ENCODE measurements around the gene SCNM1. TPM values are rescaled to one million over a fixed set of nuclear protein-coding genes. Genes with fewer than 3 reads are reported as not detected.

Gene SCNM1, protein sequence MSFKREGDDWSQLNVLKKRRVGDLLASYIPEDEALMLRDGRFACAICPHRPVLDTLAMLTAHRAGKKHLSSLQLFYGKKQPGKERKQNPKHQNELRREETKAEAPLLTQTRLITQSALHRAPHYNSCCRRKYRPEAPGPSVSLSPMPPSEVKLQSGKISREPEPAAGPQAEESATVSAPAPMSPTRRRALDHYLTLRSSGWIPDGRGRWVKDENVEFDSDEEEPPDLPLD
- 34.9 to 37.1 TPM (median 36.9 TPM) in 3 replicates for total RNA-seq

- peak; percentile 80 to 87 for DNase-seq (ENCODE audit: low spot score in 2 of 2, unreplicated experiment in 2 of 2)
- H3K27ac Mint-ChIP-seq, result peak within 1 kb of the TSS; percentile 98
- no peaks in the 10 kb centered on the region for H3K9me3 Mint-ChIP-seq
- peaks cover 2% of the 10 kb centered on the region for H3K27me3 Mint-ChIP-seq (ENCODE audit: low read depth)
- TF ChIP-seq CTCF (IDR thresholded peaks at IDR 0.05; ENCODE audit: unreplicated experiment), result no peak
- H3K4me3 Mint-ChIP-seq, result peak within 1 kb of the TSS; percentile 98
- peaks cover 22% of the 10 kb centered on the region for H3K4me1 Mint-ChIP-seq
- H3K36me3 Mint-ChIP-seq, result peaks cover 15% of the 10 kb centered on the region
These were observed at the start of gene SCNM1, which contains the start of gene LYSMD1 for GRCh38 chr1:151165738-151166504. TSS of gene SCNM1 (plus strand) at chr1:151166144. CDS start at chr1:151166153, 9 bp downstream. TSS of gene LYSMD1 (minus strand) at chr1:151165902. CDS start at chr1:151165258, 644 bp downstream.

- no peaks in the 10 kb centered on the region for H3K9me3 Mint-ChIP-seq
- H3K4me3 Mint-ChIP-seq, result no peak overlapping the region
These were observed 41.1 kb upstream of the SCNM1 start for GRCh38 chr1:151124763-151125403.

GRCh38 chr1:151128800-151129199 is 37.1 kb upstream of the SCNM1 start:
- peaks cover 21% of the 10 kb centered on the region for H3K27me3 Mint-ChIP-seq (ENCODE audit: low read depth)
- peaks cover 10% of the 10 kb centered on the region for H3K4me1 Mint-ChIP-seq
- H3K4me3 Mint-ChIP-seq, result no peak overlapping the region
- no peak for TF ChIP-seq CTCF (IDR thresholded peaks at IDR 0.05; ENCODE audit: unreplicated experiment)
- no peak overlapping the region for H3K27ac Mint-ChIP-seq
- no peaks in the 10 kb centered on the region for H3K36me3 Mint-ChIP-seq
- DNase-seq (ENCODE audit: low spot score in 2 of 2, unreplicated experiment in 2 of 2), result no peak
- no peaks in the 10 kb centered on the region for H3K9me3 Mint-ChIP-seq

More at GRCh38 chr1:151124763-151125403, 41.1 kb upstream of the SCNM1 start:
- Mint-ChIP-seq H3K36me3 (peaks cover 7% of the 10 kb centered on the region), H3K27ac (no peak overlapping the region), H3K27me3 (ENCODE audit: low read depth) (no peaks in the 10 kb centered on the region), H3K4me1 (no peaks in the 10 kb centered on the region)
- no peak for DNase-seq (ENCODE audit: low spot score in 2 of 2, unreplicated experiment in 2 of 2)
- no peak for TF ChIP-seq CTCF (IDR thresholded peaks at IDR 0.05; ENCODE audit: unreplicated experiment)

- peak overlapping the region; percentile 68 for H3K27ac Mint-ChIP-seq
These were observed 34.9 kb upstream of the SCNM1 start for GRCh38 chr1:151130987-151131586.

More at GRCh38 chr1:151130987-151131586, 34.9 kb upstream of the SCNM1 start:
- H3K9me3 Mint-ChIP-seq, result no peaks in the 10 kb centered on the region
- H3K4me1 Mint-ChIP-seq, result peaks cover 10% of the 10 kb centered on the region
- H3K36me3 Mint-ChIP-seq, result peaks cover 12% of the 10 kb centered on the region
- no peak for TF ChIP-seq CTCF (IDR thresholded peaks at IDR 0.05; ENCODE audit: unreplicated experiment)
- peak; percentile 81 to 87 for DNase-seq (ENCODE audit: low spot score in 2 of 2, unreplicated experiment in 2 of 2)
- H3K4me3 Mint-ChIP-seq, result peak overlapping the region; percentile 76
- peaks cover 40% of the 10 kb centered on the region for H3K27me3 Mint-ChIP-seq (ENCODE audit: low read depth)
